HG02852 (cell line): ENCODE measurements around the gene SPATA2.

Source experiments
- ATAC-seq: cut with Tn5 transposase; IDR thresholded peaks from one replicate; pipeline ENCODE4 v1.9.1; 2021; ENCODE audit warnings: mild to moderate bottlenecking, moderate library complexity; ENCODE audit not compliant: unreplicated experiment

The SPATA2 gene

GRCh38 chr20:49859011-49859410 is 56.3 kb downstream of the SPATA2 start:
- no peak for ATAC-seq

- no peak for ATAC-seq
Observed at GRCh38 chr20:49858076-49858585, 57.2 kb downstream of the SPATA2 start.

- ATAC-seq: no peak
Observed at GRCh38 chr20:49856904-49857303, 58.4 kb downstream of the SPATA2 start.

GRCh38 chr20:49854190-49854875 is 61.0 kb downstream of the SPATA2 start:
- no peak for ATAC-seq

- no peak for ATAC-seq
Observed at GRCh38 chr20:49853640-49854039, 61.7 kb downstream of the SPATA2 start.
